Nephron (organoid): Measurements from ENCODE around the gene GUCY1A1.
"Not testable (repeated sequence)": the region's sequence is repeated elsewhere in the genome, so short reads cannot be mapped to it uniquely, and the experiment has no call there.

ENCODE experiments used
- H3K27ac Mint-ChIP-seq, 3 experiments: 2 replicates each; pipeline ENCODE4 v1.8.0; 2020; ENCODE audit warnings: mixed read lengths in 3 of 3, mild to moderate bottlenecking in 2 of 3, moderate library complexity in 1 of 3
- H3K27me3 Mint-ChIP-seq: 2 replicates; pipeline ENCODE4 v1.8.0; 2021; ENCODE audit warnings: low read depth, mild to moderate bottlenecking, moderate library complexity, mixed read lengths
- H3K36me3 Mint-ChIP-seq: 2 replicates; pipeline ENCODE4 v1.8.0; 2020; ENCODE audit warnings: low read depth, mixed read lengths
- H3K4me1 Mint-ChIP-seq: 2 replicates; pipeline ENCODE4 v1.8.0; 2020; ENCODE audit warnings: mixed read lengths
- H3K4me3 Mint-ChIP-seq, 3 experiments: 2 replicates each; pipeline ENCODE4 v1.8.0; 2020; ENCODE audit warnings: mild to moderate bottlenecking in 3 of 3, mixed read lengths in 3 of 3, moderate library complexity in 2 of 3
- H3K9me3 Mint-ChIP-seq: 2 replicates; pipeline ENCODE4 v1.8.0; 2020; ENCODE audit warnings: mixed read lengths
- CTCF ChIP-seq, 3 experiments: fragments of 200-600 bp; sonication (generic); IDR thresholded peaks; one replicate each; pipeline ENCODE4 v1.5.0; 2021; ENCODE audit warnings: antibody characterized with exemption in 3 of 3; ENCODE audit not compliant: unreplicated experiment in 3 of 3

GUCY1A1 gene

GRCh38 chr4:155639704-155640523 is 26.7 kb upstream of the GUCY1A1 start:
- Mint-ChIP-seq H3K4me3 (no peak overlapping the region), H3K9me3 (peaks cover 2% of the 10 kb centered on the region), H3K36me3 (no peaks in the 10 kb centered on the region), H3K27me3 (peaks cover 3% of the 10 kb centered on the region), H3K4me1 (peaks cover 5% of the 10 kb centered on the region), H3K27ac (peak overlapping the region in 2 of 3 experiments; percentile 51 to 54)
- no peak for TF ChIP-seq CTCF (IDR thresholded peaks at IDR 0.05; ENCODE audit: unreplicated experiment in 3 of 3)

- H3K36me3 Mint-ChIP-seq, result no peaks in the 10 kb centered on the region
- no peak overlapping the region for H3K4me3 Mint-ChIP-seq
- no peaks in the 10 kb centered on the region for H3K9me3 Mint-ChIP-seq
- peaks cover 5% of the 10 kb centered on the region for H3K4me1 Mint-ChIP-seq
- no peak overlapping the region for H3K27ac Mint-ChIP-seq
- no peaks in the 10 kb centered on the region for H3K27me3 Mint-ChIP-seq
- TF ChIP-seq CTCF (IDR thresholded peaks at IDR 0.05; ENCODE audit: unreplicated experiment in 3 of 3), result no peak
Observed at GRCh38 chr4:155640751-155641150, 25.9 kb upstream of the GUCY1A1 start.

GRCh38 chr4:155643087-155643486 is 23.6 kb upstream of the GUCY1A1 start:
- Mint-ChIP-seq H3K27ac (no peak overlapping the region), H3K4me1 (peaks cover 5% of the 10 kb centered on the region), H3K9me3 (no peaks in the 10 kb centered on the region), H3K27me3 (no peaks in the 10 kb centered on the region), H3K4me3 (no peak overlapping the region), H3K36me3 (no peaks in the 10 kb centered on the region)
- no peak for TF ChIP-seq CTCF (IDR thresholded peaks at IDR 0.05; ENCODE audit: unreplicated experiment in 3 of 3)

GRCh38 chr4:155646001-155646400 is 20.6 kb upstream of the GUCY1A1 start:
- TF ChIP-seq CTCF (IDR thresholded peaks at IDR 0.05; ENCODE audit: unreplicated experiment in 3 of 3), result no peak
- no peak overlapping the region for H3K27ac Mint-ChIP-seq
- H3K36me3 Mint-ChIP-seq, result no peaks in the 10 kb centered on the region
- H3K4me3 Mint-ChIP-seq, result no peak overlapping the region
- no peaks in the 10 kb centered on the region for H3K27me3 Mint-ChIP-seq
- H3K4me1 Mint-ChIP-seq, result no peaks in the 10 kb centered on the region
- no peaks in the 10 kb centered on the region for H3K9me3 Mint-ChIP-seq

GRCh38 chr4:155650785-155651184 is 15.9 kb upstream of the GUCY1A1 start:
- not testable (repeated sequence) for H3K4me3 Mint-ChIP-seq, H3K4me1 Mint-ChIP-seq, H3K27me3 Mint-ChIP-seq, H3K9me3 Mint-ChIP-seq, H3K27ac Mint-ChIP-seq, H3K36me3 Mint-ChIP-seq

GRCh38 chr4:155653052-155653451 is 13.6 kb upstream of the GUCY1A1 start:
- Mint-ChIP-seq H3K4me1 (no peaks in the 10 kb centered on the region), H3K4me3 (no peak overlapping the region), H3K27ac (no peak overlapping the region), H3K9me3 (peaks cover 8% of the 10 kb centered on the region), H3K27me3 (no peaks in the 10 kb centered on the region), H3K36me3 (no peaks in the 10 kb centered on the region)
- TF ChIP-seq CTCF (IDR thresholded peaks at IDR 0.05; ENCODE audit: unreplicated experiment in 3 of 3), result no peak
